ENCODE results near the gene SAE1. TPM values are rescaled to one million over a fixed set of nuclear protein-coding genes. Genes with fewer than 3 reads are reported as not detected.

The SAE1 gene
- polyA plus RNA-seq, 3 donors, result 25.5 to 50.0 (median 42.2) TPM

DNA sequence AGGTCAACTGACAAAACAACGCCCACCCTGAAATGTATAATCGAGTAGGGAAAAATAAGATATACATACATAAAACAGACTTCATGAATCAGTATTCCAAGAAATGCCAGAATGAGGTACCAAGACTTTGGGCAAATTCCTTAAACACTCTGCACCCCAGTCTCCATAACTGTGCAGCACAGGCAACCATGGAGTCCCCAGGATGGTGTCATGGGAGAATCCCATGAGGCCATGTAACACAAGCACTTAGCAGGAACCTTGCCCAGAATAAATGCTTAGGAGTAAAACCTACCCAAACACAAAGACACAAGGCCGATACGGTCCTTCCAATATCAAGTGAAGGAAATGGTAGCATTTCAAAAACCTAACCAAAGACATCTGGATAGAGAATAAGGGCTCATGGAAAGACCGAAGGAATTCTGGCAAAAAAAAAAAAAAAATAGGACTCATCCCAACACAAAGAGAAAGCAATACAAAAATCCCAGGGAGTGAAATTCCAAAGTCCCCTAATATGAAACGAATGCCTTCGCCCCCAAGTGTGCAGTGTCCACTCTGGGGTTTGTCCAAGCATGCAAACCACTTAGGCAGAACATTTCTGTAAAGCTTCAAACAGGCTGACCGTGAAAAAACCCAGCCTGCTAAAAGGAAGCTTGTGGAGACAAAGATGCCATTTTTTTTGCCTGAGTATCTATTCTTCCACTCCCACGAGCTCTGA, 28.1 kb upstream of the SAE1 start:
- WGBS, 3 donors, result 67 to 83% (median 70%) methylated on average over 9 of the region's 9 CpGs
- no peak overlapping the region for H3K27ac ChIP-seq (ENCODE audit: low read depth, low read length)

DNA sequence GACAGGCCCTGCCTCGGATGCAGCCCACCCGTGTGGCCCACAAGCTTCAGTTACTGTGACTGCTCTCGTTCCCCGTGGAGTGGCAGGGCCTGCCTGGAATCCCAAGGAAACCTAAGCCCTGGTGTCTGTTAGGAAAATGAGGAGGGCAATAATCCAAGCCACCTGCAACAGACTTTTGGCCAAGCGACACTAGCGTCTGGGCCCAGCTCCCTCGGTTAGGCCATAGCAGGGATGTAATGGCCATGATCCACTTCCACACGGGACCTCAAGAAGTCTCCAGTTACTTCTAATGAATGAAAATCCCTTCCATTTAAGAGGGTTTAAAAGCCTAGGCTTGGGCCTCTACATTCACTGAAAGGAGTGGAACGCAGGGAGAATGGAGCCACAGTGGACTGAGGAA, 26.0 kb upstream of the SAE1 start:
- H3K27ac ChIP-seq (ENCODE audit: low read depth, low read length), result no peak overlapping the region
- WGBS, 3 donors, result 88 to 89% (median 88%) methylated on average over 9 of the region's 9 CpGs

DNA sequence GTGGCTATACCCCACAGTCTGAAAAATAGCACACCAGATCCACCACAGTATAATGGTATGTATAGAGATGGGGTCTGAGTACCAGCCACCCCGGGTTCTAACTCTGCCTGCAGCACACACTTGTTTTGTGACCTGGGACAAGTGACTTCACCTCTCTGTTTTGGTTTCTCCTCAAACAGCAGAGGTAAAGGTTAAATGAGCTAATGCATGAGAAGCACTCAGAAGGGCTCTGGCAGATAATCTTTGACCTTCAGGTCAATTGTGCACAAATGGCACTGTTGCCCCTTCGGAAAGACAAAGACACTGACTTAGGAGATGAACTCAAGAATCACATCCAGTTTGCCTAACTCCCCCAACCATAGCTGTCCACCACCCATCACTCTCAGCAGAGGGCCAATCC, 24.8 kb upstream of the SAE1 start:
- no peak overlapping the region for H3K27ac ChIP-seq (ENCODE audit: low read depth, low read length)
- 57 to 69% (median 60%) methylated on average over 2 of the region's 2 CpGs for WGBS, 3 donors

DNA sequence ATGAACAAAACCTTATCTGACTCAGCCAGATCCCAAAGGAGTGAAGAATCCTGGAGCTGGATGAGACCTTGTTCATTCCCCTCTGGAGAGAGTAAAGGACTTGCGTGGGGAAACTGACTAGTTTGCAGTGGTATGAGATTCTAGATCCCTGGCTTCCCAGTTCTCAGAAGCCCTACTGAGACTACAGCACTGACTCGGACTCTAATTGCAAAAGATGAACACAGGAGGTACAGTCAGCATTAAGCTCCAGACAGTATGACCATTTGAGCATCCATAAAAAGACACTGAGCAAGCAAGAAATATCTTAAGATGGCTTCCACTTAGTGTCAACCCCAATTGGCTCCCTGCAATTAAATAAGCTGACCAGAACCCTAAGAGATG, 23.8 kb upstream of the SAE1 start:
- H3K27ac ChIP-seq (ENCODE audit: low read depth, low read length), result no peak overlapping the region
- 65 to 75% (median 67%) methylated on average over 2 of the region's 2 CpGs for WGBS, 3 donors

DNA sequence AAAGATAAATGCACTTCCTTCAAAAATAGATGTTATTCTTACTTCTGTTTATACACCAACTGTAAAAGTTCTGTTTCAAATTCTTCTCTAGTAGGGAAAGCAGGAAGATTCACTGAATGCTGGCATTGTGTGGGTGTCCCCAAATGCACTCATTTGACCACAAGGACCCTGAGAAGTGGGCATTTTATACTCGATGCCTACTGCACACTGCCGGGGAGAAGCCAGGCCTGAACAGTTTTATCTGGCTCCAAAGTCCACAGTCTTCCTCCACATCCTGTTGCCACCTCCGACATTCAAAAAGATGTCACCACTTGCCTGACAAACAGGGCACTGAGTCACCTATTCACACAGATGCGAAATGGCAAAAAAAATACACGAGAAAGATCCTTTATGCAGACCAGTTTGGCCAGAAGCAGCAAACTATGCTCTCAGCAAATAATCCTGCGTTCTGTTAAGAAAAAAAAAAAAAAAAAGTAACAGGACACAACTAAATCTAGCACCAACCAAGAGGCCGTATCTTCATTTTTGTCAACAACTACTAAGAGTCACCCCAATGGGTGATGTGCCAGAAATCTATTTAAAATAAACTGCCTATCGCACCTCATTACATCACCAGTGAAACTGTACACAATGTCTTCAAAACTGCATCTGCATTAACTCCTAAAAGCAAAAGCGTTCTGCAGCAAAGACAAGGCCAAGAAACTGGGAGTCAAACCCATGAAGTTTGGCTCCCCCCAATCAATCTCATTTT, 23.3 kb upstream of the SAE1 start:
- no peak overlapping the region for H3K27ac ChIP-seq (ENCODE audit: low read depth, low read length)
- WGBS, 3 donors, result 23 to 53% (median 47%) methylated on average over 9 of the region's 9 CpGs

DNA sequence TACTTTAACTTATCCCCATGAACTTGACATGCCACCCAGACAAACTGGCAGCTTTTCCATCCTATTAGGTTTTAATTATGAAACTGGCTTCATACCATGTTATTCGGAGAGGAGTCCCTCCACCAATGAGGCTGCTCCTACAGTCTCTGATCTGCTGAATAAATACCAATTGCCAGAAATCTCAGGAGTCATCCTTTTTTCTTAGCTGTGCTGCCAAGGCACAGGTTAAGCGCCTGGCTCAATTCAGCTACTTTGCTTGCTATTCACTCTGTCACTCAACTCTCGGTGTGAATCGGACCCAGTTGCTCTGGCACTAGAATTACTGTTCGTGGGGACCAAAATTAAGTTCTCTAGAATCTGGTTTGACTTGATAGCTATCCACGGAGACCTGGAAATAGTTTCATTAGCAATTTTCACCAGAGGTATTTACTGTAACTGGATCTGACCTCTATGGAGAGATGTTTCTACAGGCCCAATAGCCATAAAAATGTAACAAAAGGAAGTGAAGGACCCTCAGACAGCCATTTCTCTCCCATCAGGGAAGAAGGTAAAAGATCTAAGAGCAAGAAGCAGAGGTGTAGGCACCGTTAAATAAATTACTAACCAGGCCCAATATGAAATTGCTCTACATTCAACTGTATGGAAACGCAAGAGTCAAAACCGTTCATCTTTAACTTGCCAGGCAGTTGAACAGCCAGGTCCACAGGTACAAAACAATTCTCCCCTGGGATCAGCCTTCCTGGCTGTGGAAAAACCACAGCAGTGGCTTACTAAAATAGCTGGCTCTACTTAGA, 22.5 kb upstream of the SAE1 start:
- H3K27ac ChIP-seq (ENCODE audit: low read depth, low read length), result peak overlapping the region; percentile 41
- whole genome bisulfite sequencing, 3 donors, result 65 to 85% (median 83%) methylated on average over 9 of the region's 9 CpGs

DNA sequence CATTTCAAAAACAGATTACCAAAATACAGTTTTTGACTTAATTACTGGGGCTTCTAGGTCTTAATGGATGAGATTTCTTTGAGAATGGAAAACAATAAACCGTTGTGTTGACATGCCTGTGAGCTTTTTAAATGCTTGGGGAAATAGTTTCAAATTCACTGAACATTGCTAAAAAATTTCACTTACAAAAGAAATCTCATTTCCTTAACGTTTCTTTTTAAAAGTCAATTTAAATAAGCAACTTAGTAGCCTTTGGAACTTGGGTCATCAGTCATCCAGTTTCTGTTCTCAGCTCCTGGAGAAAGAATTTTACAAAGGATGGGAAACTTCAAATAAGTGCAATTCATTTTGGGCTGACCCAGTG, 21.5 kb upstream of the SAE1 start:
- no peak overlapping the region for H3K27ac ChIP-seq (ENCODE audit: low read depth, low read length)
- WGBS, 3 donors, result 23 to 33% (median 33%) methylated on average over 2 of the region's 2 CpGs

DNA sequence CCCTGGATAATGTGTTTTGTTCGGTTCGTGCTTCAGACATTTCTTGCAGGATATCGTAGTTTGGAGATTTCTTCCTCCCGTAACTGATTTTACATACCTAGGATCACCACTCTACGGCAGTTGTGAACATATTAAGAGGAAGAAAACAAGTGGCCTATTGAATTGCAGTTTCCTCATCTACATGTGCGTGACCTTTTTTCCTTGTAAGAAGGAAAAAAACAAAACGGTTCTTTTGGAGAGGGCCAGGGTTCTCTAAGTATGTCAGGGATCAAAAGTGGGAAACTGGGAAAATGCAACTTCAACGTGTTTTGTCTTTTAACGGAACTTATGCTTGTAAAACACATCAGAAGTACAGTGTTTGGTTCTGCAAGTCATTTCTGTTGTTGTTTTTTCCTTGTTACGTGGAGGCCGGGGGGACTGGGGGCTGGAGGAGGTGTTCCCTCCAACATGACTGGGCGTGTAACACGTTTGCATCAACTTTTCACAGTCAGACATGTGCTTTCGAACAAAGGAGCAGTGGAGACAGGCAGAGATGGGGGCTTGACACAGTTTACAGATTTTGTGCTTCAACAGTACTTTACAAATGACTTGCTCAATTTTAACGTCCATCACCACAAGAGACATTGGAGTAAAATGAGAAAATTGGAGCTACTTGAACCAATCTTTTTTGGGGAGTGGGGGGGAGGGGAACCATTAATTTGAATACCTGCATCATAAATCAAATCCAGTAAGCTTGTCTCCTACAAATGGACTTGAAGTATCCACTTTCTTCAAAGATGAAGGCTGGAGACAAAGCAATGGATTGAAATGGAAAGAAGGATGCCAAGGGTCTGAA, 20.9 kb upstream of the SAE1 start:
- 7 to 43% (median 8%) methylated on average over 15 of the region's 15 CpGs for WGBS, 3 donors
- no peak overlapping the region for H3K27ac ChIP-seq (ENCODE audit: low read depth, low read length)

DNA sequence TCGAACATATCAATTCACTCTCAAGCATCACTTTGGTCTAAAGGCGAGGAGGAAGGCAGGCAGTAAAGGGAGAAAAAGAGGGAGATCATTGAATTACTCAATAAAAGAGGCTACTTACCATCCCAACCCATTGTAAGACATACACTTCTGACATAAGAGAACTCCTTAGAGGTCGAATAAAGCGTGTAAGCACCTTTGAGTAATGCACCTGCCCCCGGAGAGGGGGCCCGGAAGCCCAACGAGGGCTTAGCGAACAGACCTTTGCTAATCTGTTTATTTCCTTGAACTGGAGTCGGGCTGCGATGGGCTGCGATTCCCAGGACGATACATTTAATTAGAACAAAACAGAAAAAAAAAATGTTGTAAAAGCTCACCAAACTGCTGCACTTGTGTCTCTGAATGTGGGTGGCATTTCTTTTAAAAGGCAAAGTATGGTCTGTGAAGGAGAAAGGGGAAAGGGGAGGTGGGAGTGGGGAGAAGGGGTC, 20.1 kb upstream of the SAE1 start:
- H3K27ac ChIP-seq (ENCODE audit: low read depth, low read length), result peak overlapping the region; percentile 98
- 3 to 13% (median 3%) methylated on average over 12 of the region's 12 CpGs for WGBS, 3 donors

DNA sequence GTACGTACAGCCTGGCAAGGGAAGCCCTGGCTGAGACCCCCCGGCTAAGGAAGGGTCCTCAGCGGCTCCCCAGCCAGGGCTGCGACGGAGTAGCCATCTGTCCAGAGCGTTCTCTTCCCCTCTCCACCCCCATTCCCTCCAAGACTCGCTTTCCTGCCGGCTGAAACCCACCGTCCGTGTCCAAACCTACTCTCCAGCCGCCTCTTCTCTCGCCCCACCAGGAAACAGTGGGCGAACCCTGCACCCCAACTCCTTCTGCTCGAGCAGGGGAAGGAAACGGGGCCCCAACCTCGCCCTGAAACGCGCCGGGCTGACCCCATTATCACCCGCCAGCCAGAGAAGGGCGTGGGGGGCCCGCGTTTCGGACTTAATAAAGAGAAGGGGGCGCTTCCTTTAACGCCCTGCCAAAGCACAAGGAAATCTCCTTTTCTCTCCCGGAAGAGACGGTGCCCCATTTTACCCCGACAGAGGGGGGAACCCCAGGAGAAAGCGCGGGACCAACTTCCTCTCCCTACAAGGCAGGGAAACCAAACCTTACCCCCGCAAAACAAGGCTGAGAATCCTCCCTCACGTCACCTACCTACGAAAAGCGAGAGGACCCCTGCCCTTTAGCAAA, 19.5 kb upstream of the SAE1 start:
- 0 to 1% (median 0%) methylated on average over 35 of the region's 35 CpGs for WGBS, 3 donors
- peak overlapping the region; percentile 98 for H3K27ac ChIP-seq (ENCODE audit: low read depth, low read length)

DNA sequence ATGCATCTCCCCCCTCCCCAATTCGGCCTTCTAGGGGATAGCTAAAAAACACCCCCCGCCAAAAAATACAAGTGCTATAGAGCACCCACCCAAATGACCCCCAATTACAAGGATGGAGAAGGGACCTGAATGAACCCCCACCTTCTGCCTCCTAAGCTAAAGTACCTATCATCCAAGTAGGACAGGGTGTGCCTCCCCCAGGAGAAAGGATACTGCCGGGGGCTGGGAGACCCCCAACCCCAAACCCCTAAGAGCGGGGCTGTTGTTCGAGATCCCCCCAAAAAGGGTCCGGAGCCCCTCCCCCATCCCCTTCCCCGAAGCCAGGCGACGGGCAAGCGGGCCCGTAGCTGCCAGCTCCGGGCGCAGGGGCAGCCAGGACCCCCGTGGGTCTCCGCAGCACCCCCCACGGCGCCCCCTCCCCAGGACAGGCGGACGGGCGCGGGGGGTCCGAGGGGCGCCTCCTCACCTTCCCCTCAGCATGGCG, 18.9 kb upstream of the SAE1 start:
- WGBS, 3 donors, result 0 to 1% (median 0%) methylated on average over 16 to 24 of the region's 24 CpGs
- peak overlapping the region; percentile 98 for H3K27ac ChIP-seq (ENCODE audit: low read depth, low read length)

DNA sequence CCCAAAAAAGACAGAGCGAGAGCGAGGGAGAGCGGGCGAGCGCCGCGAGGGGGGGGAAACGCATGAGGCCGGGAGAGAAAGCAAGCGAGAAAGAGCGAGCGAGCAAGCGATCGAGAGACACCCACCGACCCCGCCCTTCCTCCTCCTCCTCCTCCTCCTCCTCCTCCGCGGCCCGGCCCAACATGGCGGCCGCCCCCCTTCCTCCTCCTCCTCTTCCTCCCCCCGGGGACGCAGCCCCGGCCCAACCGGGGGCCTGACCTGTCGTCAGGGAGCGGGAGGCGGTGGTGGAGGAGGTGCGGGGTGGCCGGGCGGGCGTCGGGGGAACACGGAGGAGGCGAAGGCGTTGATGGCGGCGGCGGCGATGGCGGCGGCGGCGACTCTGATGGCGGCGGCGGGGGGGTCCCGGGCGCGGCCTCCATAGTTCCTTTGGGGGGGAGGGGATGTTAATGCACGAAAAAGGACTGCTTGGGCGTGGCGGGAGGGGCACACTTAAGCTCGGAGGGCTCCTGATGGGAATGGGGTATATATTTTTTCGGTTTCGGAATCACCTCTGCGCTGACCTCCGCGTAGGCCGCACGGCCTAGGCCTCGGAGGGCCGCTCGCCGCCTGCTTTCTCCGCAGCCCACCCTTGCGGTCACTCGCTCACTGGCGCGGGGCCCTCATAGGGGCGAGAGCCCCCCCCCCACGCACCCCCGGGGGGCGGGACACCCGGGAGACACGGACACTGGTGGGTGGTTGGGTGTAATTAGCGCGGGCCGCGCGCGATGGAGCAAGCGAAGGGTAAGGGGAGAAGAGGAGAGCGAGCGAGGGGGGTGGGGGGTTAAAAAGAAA, 18.3 kb upstream of the SAE1 start:
- peak overlapping the region; percentile 98 for H3K27ac ChIP-seq (ENCODE audit: low read depth, low read length)
- 0 to 1% (median 0%) methylated on average over 40 to 80 of the region's 85 CpGs for WGBS, 3 donors

DNA sequence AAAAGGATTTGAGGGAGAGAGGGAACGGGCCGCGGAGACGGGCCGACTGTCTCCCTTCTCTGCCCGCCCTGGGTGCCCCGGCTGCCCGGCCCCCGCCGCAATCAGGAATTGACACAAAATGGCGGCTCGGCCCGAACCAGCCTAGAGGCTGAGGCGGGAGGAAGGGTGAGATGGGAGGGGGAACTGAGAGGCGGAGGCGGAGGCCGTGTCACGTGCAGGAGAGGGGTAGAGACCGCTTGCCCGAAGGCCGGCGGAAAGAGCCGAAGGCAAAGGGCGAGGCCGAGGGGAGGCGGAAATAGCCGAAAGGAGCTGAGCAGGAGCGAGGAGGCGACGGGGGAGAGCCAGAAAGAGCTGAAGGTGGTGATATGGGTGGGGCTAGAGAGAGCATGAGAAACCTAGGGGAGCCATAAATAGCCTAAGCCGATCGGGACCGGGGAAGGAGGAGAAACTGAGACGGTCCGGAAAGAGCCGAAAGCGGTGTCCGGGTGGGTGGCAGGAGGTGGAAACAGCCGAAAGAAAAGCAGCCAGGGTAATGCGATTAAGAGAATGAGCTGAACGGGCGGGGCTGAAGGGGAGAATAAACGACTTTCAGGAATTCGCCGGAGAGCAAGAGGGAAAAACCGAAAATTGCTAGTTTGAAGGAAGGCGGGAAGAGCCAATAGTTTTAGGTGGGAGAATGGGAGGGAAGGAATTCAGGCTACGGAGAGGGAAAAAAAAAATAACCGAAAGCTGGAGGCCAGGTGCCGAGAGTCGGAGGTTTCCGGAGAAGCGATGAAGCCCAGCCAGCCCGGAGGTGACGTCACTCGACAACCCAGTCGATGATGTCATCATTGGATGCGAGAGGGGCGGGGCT, 17.4 kb upstream of the SAE1 start, which contains the start of gene ZC3H4:
Gene ZC3H4, minus strand, starts transcription at position 780 of the 853 bp plus-strand sequence. CDS start 1,192 bp downstream, outside the sequence.
- WGBS, 3 donors, result 0 to 1% (median 0%) methylated on average over 59 of the region's 59 CpGs
- peak within 1 kb of the TSS; percentile 98 for H3K27ac ChIP-seq (ENCODE audit: low read depth, low read length)

DNA sequence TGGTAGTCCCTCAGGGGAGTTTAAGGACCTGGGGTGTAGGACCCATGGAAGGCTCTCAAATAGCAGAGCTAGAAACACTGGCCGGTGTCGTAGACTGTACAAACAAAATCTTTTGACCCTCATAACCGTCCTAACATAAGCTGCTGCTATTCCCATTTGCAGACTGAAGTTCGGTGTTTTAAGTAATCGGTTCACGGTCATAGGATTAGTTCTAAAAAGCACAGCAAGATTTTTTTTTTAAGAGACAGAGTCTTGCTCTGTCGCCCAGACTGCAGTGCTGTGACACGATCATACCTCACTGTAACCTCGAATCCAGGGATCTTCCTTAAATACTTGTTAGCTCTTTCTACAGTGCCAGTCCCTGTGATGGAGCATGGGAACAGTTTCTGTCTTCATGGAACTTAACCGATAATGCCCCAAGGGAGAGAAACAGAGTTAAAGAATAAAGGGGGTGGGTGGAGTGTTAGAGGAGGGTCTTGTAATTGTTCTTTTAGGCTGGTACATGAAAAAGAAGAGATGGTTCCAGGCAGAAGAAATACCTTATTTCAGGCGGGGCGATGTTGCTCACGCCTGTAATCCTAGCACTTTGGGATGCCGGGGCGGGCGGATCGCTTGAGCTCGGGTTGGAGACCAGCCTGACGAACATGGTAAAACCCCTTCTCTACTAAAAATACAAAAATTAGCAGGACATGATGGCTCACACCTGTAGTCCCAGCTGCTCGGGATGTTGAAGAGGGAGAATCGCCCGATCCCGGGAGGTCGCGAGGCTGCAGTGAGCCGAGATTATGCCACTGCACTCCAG, 16.6 kb upstream of the SAE1 start:
- 52 to 59% (median 58%) methylated on average over 26 of the region's 26 CpGs for WGBS, 3 donors
- no peak overlapping the region for H3K27ac ChIP-seq (ENCODE audit: low read depth, low read length)

DNA sequence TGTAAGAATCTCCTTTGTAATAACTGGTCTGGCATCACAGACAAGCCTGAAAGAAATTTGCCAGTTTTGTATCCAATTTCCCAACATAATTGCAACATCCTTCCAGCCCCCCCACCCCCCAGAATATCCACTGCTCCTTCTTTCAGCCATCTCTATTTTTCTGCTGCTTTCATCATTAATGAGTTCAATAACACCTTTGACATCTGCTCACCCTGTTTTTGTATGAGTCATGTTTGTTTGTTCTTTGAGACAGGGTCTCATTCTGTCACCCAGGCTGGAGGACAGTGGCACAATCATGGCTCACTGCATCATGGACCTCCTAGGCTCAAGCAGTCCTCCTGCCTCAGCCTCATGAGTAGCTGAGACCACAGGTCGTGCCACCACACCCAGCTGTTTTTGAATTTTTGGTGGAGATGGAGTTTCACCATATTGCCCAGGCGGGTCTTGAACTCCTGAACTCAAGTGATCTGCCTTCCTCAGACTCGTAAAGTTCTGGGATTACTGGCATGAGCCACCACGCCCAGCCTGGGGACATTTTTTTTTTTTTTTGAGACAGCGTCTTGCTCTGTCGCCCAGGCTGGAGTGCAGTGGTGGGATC, 10.1 kb upstream of the SAE1 start:
- 85 to 91% (median 88%) methylated on average over 6 of the region's 6 CpGs for WGBS, 3 donors

More for the DNA sequence above, 10.1 kb upstream of the SAE1 start:
- H3K27ac ChIP-seq (ENCODE audit: low read depth, low read length), result no peak overlapping the region
